GM18505 (cell line): ENCODE results near the gene NELL1.

Experiments
- ATAC-seq: cut with Tn5 transposase; IDR thresholded peaks from one replicate; pipeline ENCODE4 v1.9.1; 2021; ENCODE audit not compliant: unreplicated experiment
- POLR2A ChIP-seq: IDR thresholded peaks from 4 replicates; pipeline ENCODE4 v1.6.1; 2011; ENCODE audit warnings: borderline replicate concordance; ENCODE audit not compliant: insufficient read depth, insufficient read length; ENCODE audit errors: extremely low read depth

NELL1 gene

DNA sequence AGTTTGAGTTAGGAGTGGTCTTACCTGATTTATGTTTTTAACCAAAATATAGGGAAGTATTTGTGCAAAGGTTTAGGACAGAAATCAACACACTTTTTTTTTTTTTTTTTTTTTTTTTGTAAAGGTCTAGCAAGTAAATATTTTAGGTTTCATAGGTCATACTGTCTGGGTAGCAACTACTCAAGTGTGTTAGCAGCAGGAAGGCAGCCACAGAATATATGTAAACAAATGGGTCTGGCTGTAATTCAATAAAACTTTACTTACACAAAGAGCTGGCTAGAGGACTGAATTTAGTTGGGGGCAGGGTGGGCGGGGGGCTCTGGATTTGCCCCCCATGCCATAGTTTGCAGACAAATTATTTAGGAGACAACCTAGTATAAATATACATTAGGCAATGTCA is 510.4 kb downstream of the NELL1 start:
- no peak for ATAC-seq
- no peak for TF ChIP-seq POLR2A

DNA sequence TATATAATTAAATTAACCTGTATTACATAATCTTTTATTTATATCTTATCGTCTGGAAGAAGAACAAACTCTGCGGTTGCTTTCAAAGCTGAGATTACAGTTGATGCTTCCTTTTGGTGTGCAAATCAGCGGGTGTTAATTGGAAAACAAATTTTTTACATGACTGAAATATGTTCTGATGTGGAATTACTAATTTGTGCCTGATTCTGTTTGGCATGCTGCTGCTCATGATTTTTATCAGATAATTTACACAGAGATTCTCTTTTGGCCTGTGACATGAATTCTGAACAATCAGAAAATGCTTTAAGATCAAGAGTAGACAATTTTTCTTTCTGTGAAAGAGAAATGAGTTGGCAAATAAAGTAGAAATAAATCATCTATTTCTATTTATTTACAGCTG is 510.8 kb downstream of the NELL1 start:
- no peak for TF ChIP-seq POLR2A
- no peak for ATAC-seq

DNA sequence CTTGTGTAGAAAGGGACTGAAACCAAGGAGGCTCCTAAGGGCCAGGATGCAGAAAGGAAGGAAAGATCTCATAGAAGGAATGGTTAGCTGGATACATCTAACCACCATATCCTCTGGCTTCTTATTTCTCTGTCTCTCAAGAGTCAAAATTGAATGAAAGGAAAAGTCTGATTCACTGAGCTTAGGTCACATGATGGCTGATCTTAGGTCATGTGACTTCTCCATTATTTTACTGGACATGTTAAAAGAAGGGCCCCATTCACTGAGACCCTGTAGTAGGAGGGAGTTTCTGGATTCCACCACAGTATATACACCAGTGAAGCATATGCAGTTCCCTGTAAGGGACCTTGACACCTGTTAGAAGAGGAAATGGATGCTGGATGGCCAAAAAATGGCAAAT is 516.6 kb downstream of the NELL1 start:
- no peak for TF ChIP-seq POLR2A
- no peak for ATAC-seq

DNA sequence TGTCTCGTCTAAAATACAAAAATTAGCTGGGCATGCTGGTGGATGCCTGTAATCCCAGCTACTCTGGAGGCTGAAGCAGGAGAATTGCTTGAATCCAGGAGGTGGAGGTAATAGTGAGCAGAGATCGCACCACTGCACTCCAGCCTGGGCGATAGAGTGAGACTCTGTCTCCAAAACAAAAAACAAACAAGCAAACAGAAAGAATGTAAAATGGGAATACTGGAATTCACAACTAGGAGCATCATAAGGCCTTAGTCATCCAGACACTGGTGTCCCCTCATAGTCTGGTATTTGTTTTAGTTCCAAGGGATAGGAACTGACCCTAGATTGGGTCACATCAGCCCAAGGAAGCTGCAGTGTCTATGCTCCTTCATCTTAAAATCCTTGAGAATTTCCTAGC is 520.8 kb downstream of the NELL1 start:
- no peak for TF ChIP-seq POLR2A
- ATAC-seq, result no peak

DNA sequence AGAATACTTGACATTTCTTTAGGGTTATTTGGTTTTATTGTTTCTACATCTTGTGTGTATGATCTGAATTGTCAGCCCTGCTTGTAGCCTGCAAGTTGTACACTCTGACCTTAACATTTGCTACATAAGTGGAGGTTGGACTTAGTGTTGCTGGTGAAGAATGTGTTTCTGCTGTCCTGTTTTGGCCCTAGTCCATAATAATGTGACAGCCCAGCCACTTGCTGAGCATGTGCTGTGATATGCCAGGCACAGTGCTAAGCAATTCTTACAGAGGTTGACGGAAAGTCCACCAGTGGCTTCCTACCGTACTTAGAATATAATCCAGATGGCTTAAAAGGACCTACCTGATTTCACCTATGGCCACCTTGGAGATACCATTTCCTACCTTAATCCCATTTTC is 526.6 kb downstream of the NELL1 start:
- ATAC-seq, result no peak
- TF ChIP-seq POLR2A, result no peak

DNA sequence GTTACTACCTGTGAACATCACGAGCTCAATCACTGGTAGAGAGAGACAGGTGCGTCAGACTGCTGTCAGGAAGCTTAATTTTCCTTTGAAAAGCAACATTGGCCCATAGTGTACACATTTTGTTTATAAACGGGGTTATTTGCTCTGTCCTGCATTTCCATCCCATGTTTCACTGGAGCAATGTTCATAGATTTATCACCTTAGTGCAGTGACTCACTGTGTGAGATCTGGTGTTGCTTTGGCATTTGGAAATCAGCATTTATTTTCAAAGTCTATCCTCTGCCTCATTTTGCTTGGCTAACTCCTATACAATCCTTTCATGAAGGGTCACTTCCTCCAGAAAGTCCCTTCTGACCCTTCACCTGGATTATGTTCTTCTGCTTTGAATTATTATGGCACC is 529.1 kb downstream of the NELL1 start:
- no peak for TF ChIP-seq POLR2A
- no peak for ATAC-seq

DNA sequence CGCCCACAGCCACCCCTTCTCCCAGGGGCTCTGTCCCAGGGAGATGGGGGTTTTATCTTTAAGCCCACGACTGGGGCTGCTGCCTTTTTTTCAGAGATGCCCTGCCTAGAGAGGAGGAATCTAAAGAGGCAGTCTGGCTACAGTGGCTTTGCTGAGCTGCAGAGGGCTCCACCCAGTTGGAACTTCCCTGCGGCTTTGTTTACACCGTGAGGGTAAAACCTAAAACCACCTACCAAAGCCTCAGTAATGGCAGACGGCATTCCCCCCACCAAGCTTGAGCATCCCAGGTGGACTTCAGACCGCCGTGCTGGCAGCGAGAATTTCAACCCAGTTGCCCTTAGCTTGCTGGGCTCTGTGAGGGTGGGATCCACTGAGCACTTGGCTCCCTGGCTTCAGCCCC is 535.8 kb downstream of the NELL1 start:
- ATAC-seq, result no peak
- no peak for TF ChIP-seq POLR2A

DNA sequence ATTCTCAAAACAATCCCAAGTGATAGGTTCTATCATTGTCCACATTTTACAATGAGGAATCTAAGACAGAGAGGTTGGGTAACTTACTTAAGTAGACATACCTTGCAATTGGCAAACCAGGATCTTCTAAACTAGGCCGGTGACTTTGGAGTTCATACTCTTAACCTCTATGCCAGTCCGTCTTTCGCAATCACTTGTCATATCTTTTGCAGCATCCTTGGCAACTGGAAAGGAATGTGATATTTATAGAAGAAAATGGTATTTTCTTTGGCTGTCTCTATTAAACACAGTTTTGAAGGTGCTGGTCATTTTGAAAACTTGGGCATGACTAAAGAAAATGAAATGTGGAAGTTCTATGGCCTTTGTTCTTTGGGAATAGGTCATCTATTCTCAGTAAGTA is 556.5 kb downstream of the NELL1 start:
- no peak for ATAC-seq
- no peak for TF ChIP-seq POLR2A

DNA sequence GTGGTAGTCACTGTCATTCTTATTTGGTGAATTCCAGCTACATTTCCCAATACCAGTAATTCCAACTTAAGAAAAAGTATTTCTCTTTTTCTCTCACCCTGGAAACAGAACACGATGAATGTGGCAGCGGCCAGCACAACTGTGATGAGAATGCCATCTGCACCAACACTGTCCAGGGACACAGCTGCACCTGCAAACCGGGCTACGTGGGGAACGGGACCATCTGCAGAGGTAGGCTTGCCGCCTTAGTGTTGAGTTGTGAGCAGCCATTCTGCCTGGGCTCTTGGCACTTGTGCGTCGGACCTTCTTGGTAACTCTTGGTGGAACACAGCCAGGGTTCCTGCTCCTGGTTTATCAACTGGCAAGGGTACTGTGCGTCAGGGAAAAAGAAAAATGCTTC is 559.8 kb downstream of the NELL1 start:
- ATAC-seq, result no peak
- TF ChIP-seq POLR2A, result no peak

DNA sequence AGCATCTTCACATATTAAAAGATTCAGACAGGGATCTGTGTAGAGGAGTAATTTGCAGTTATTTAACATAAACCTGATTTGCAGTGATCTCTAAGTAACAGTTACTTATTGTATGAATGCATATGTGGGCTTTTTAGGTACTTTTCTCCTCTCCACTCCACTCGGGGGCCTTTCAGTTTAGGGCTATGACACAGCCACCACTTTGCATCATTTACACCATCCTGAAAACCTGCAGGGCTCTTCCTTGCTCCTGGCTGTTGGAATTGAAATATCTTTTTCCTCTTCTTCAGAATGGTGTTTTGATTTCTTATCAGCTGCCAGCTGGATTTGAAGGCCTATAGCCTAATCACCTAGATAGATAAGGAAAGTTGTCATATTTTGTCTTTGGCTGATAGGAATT is 580.8 kb downstream of the NELL1 start:
- no peak for ATAC-seq
- no peak for TF ChIP-seq POLR2A

DNA sequence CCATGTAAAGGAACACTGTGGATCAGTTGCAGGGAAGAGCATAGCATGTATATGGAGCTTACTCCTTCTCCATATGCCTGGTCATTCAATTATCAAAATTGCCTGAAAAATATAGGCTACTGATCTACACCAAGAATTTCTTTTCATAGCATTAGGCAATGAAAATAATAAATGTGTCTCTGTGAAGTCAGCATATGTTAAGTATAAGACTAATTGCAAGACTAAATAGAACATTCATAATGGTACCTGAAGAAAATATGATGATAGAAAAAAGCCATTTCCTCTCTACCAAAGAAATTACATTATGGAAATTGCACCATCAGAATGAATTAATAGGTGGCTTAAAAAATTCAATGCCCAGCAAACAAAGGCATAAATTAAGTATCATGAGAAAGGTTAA is 584.7 kb downstream of the NELL1 start:
- no peak for TF ChIP-seq POLR2A

DNA sequence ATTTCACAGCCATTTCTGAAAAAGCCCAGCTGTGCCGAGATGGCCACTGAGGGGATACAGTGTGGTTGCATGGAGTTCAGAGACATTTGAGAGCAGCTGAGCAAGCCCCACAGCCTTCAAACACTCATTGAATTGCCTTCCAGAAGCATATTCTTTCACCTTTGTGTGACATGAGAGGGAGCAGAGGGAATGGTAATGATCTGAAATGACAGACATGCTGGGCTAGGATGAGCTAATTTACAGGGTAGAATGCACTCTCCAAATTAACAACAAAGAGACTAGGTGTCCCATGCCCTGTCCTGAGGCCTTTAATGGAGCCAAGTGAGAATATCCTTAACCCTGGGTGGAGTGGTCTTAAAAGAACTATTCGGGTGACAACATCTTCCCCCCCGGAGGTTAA is 585.4 kb downstream of the NELL1 start:
- TF ChIP-seq POLR2A, result no peak
- ATAC-seq, result no peak

More for the DNA sequence above, 584.7 kb downstream of the NELL1 start:
- no peak for ATAC-seq

DNA sequence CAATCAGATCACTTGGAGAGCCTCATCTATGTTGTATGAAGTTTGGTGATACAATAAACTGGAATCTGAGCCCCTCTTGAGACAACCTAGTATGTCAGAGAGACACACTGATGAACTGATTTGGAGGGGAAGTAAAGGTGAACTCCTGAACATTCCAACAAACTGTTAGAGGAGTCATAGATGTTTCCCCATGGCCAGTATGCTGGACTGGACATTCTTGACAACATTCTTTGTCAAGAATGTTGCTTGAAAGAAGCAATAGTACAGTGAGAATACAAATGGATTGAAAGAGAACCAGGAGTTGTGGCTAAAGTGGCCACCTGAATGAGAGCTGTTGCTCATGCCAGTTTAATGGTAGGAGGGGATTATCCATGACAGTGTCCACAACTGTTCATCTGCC is 588.1 kb downstream of the NELL1 start:
- no peak for TF ChIP-seq POLR2A
- ATAC-seq, result no peak

DNA sequence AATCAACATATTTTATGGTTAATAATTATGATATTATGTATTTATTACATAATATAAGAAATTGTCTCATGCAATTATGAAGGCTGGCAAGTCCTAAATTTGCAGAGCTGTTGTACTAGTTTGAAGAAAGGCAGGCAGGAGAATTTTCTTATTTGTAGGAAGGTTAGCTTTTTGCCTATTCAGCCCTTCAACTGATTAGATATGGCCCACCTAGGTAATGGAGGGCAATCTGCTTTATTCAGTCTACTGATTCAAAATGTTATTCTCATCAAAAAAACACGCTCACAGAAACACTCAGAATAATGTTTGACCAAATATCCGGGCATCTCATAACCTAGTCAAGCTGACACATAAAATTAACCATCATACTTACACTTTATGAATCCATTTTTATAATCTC is 589.0 kb downstream of the NELL1 start:
- ATAC-seq, result no peak
- no peak for TF ChIP-seq POLR2A

DNA sequence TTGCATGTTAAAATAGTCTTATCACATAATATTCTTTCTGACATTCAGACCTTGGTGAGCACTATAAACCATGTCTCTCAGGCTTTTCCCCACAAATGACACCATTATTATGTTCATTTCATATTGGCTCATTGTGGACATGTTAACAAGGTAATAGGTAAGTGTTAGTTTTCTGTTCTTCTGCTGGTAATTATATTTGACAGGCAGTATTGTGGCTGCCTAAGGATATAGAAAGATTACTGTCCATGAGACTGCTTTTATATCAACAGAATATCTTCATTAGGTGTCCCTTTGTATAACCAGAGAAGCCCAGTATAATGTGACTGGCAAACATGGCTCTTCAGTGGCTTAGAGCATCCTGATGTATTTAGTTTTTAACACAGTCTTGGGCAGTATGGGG is 590.7 kb downstream of the NELL1 start:
- no peak for TF ChIP-seq POLR2A

More for the DNA sequence above, 590.7 kb downstream of the NELL1 start:
- no peak for ATAC-seq
